ENCODE data around the gene CORO2A.
"Not testable (repeated sequence)": the region's sequence is repeated elsewhere in the genome, so short reads cannot be mapped to it uniquely, and the experiment has no call there.

Gene CORO2A

DNA sequence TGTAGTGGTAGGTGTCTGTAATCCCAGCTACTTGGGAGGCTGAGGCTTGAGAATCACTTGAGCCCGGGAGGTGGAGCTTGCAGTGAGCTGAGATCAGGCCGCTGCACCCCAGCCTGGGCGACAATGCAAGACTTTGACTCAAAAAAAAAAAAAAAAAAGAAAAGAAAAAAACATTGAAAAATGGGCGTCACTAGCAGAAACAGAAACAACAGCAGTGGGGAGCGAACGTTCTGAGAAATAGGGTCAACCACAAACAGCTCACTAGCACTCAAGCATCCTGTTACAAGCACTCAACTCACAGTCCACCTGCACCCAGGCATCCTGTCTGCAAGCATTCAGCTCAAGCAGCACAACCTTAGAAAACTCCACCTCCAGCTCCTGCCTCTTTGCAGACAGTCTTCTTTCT lies 90.6 kb downstream of the CORO2A start:
- peak; percentile 89 for DNase-seq

DNA sequence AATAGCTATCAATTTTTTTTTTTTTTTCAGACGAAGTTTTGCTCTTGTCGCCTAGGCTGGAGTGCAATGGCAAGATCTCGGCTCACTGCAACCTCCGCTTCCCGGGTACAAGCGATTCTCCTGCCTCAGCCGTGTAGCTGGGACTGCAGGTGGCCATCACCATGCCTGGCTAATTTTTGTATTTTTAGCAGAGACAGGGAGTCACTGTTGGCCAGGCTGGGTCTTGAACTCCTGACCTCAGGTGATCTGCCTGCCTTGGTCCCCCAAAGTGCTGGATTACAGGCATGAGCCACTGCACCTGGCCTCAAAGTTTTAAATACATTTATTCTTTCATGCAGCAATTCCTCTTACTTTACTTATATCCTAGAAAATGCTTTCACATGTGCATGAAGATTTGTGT lies 91.0 kb downstream of the CORO2A start:
- DNase-seq, result no peak

DNA sequence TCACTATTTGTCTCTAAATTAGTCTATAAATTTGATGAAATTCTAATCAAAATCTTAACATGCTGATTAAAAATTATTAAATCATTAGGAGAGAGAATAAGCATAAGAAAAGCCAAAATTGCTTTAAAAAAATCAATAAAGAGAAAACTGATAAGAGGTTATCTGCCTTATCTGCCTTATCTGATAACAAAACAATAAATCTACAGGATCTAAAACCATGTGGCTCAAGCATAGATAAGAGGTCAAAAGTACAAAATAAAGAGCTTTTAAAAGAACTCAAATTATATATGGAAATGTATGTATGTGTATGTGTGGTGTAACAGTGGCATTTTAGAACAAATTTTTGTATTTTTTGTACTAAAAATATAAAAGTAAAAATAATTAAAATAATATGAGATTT lies 92.0 kb downstream of the CORO2A start:
- DNase-seq, result no peak

DNA sequence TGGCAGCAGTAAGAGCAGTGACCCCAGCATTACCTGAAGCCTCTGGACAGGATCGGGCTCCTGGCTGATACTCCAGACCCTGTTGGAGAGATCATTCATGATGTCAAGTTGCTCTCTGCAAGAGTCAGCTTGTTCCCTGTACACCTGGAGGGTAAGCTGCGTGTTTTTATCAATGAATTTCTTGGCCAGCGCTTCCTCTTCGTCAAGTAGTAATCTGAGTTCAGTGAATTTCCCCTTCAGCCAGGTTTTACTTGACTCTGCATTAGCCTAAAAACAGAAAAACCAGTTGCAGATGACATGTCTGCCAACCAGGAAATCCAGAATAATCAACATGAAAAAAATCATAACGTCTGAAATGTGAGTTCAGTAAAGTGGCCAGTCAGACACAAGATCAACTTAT lies 92.5 kb downstream of the CORO2A start:
- peak; percentile 40 for DNase-seq

GRCh38 chr9:98099346-98099745 lies 93.1 kb downstream of the CORO2A start:
- DNase-seq, result peak; percentile 66

DNA sequence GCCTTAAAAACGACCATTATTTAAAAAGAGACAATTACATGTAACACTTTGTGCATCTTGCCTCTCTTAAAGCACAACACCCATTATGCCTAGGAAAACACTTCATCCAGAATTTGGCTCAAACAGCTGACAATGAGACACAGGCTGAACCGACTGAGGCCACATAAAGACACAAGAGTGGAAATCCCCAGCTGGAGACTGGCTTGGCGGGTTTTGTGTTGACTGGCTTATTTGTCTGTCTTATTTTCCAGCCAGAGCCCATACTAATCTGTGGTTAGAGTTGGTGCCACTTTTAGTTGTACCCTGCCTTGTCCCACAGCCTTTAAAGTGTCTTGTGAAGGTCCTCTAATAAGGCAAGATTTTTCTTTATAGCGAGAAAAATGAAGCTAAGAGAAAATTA lies 94.6 kb downstream of the CORO2A start:
- peak; percentile 52 for DNase-seq

- no peak for DNase-seq
These were observed 96.3 kb downstream of the CORO2A start for GRCh38 chr9:98096091-98096490.

GRCh38 chr9:98095401-98095800 lies 97.0 kb downstream of the CORO2A start:
- no peak for DNase-seq

DNA sequence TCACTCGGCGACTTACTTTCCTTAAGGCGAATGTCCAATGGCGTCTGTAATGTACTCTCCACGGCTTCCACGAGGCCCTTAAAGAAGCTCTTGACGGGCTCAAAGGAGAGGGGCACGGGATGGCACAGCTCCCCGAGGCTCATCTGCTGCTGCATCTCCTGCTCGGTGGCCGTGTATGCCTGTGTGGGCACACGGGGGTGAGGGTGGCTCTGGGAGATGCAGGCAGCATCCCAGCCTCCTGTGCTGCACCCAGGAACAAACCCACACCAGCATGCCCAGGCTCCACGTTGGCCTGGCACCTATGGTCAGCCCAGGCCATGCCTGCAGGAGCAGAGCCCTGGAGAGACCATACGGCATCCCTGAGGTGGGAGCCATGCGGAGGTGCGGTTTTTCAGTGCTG lies 97.6 kb downstream of the CORO2A start:
- no peak for DNase-seq

- no peak for DNase-seq
These were observed 98.1 kb downstream of the CORO2A start for GRCh38 chr9:98094316-98094715.

GRCh38 chr9:98092613-98092931 lies 99.9 kb downstream of the CORO2A start:
- DNase-seq, result no peak

- no peak for DNase-seq
These were observed 100.5 kb downstream of the CORO2A start for GRCh38 chr9:98091735-98092612.

GRCh38 chr9:98090674-98091073 lies 101.8 kb downstream of the CORO2A start:
- DNase-seq, result not testable (repeated sequence)

GRCh38 chr9:98087420-98088354 lies 104.8 kb downstream of the CORO2A start:
- peak; percentile 48 for DNase-seq

GRCh38 chr9:98086461-98086860 lies 106.0 kb downstream of the CORO2A start:
- DNase-seq, result no peak

GRCh38 chr9:98085944-98086343 lies 106.5 kb downstream of the CORO2A start:
- no peak for DNase-seq

DNA sequence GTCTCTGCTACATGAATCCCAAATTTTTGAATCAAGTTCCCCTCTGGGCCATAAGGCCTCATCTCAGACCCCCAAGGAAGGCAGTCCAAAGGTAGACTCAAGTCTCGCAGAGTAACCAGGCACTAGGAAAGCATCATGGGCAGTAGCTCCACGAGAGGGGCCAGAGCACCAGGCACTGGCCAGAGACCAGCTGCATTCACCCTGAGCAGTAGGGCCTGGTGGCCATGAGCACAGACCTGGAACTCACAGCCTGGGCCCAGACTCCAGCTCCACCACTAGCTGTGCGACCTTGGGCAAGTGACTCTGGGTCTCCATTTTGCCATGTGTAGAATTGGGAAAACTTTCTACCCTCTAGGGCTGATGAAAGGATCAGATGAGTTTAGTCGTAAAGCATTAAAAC lies 107.4 kb downstream of the CORO2A start:
- DNase-seq, result no peak

- no peak for DNase-seq
These were observed 108.0 kb downstream of the CORO2A start for GRCh38 chr9:98084396-98084795.

- DNase-seq, result no peak
These were observed 108.8 kb downstream of the CORO2A start for GRCh38 chr9:98083566-98084183.

DNA sequence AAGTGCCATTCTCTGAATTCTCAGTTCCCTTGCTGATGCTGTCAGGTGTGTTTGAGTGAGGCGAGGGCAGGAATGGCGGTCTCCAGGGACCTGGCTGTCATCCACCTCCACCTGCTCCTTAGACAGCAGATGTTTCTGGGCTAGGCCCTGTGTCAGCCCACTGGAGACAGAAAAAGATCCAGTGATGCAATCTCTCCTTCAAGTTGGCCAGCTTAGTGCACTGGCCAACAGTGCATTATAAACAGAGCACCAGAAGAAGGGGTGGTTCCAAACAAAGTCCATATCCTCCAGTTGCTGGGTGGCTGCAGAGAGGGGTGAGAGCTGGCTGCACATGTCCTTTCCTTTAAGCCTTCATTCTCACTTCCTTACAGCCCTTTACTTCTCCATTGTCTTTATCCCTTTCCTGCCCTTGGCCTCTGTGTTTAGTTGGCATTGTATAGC lies 109.4 kb downstream of the CORO2A start:
- no peak for DNase-seq

DNA sequence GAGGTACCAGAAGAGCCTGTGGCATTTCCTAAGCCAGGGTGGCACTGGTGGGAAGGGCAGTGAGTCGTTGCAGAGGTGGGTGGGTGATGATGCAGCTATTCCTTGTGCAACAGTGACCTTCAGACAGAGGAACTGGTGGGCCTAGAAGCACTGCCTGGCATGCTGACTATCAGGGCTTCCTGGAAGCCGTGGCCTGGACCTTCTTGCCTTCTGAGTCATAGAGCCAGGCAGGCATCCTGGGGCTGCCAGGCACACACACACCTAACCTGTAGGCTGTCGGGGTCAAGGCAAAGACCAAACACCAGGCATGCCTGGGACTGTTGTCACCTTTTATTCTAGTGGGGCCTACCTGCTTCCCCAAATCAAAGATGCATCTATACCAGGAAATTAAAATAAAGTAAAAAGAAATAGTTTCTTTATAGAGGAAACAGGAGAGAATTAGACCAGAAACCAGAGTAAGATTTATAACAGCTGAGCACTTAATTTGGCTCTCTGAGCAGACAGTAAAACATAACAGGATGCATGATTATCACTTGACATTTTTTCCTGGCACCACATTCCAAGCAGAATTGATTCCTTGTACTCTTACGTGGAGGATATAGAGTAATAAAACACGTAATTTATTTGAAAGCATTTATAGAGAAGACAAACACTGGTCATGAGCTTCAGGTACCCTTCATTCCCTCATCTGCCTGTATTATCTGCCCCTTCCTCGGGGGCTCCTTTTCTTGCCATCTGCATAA lies 110.8 kb downstream of the CORO2A start:
- DNase-seq, result peak; percentile 63

GRCh38 chr9:98080780-98081179 lies 111.7 kb downstream of the CORO2A start:
- DNase-seq, result no peak

DNA sequence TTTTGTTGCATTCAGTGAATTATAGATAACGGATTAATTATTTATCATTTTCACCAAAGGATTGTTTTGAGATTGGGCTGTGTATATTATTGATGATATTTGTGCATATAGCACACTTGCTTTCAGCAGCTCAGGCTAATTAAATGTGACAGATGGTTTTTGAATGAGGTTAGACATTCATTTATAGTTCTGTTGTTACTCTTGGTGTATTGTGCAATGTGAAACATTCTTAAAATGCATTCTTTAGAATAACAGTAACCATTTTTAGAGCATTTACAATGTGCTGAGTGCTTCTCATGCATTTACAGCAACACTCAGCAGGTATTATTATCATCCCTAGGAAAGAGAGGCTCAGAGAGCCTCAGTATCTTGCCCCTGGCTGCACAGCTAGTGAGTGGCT lies 112.1 kb downstream of the CORO2A start:
- no peak for DNase-seq
